GM13976 (cell line): Measurements from ENCODE around the gene WNK1.

Experiments used
- DNase-seq: peaks from one replicate; pipeline ENCODE4 v3.0.0; 2012; ENCODE audit warnings: low spot score
- CTCF ChIP-seq: IDR thresholded peaks from 2 replicates; pipeline ENCODE4 v1.5.1; 2012; ENCODE audit warnings: borderline replicate concordance, mild to moderate bottlenecking; ENCODE audit not compliant: insufficient read depth; ENCODE audit errors: extremely low read depth, missing control alignments, control extremely low read depth
- in situ Hi-C: fragments of 300-500 bp; cut with MboI; formaldehyde crosslinking; loops from one replicate; pipeline ENCODE4 v1.12.0; 2022; ENCODE audit warnings: low sequenced_read_pairs, mixed read lengths, inconsistent platforms; ENCODE audit not compliant: unreplicated experiment

Gene WNK1

GRCh38 chr12:949453-950191, 197.2 kb downstream of the WNK1 start, which contains the start of gene RAD52:
RAD52 (minus strand) TSS chr12:949694; CDS start chr12:933058, 16,636 bp downstream.
- DNase-seq, result peak; percentile 92
- in situ Hi-C loops, result loop anchor here (10.0 kb wide), 3 partner anchors 135 to 375 kb away; no protein-coding TSS in a partner anchor
- TF ChIP-seq CTCF, result peak; percentile 97

DNA sequence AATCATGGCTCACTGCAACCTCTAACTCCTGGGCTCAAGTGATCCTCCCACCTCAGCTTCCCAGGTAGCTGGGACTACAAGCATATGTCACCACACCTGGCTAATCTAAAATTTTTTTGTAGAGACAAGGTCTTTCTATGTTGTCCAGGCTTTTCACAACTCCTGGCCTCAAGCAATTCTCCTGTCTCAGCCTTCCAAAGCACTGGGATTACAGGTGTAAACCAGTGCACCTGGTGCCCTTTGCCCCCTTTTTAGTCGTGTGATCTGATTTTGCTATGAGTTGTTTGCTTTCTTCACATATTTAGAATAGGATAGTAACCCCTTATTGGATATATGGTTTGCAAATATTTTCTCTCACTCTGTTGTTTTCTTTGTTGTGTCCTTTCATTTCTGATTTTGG, 198.8 kb downstream of the WNK1 start:
- no peak for DNase-seq
- in situ Hi-C loops, result loop anchor here (10.0 kb wide), 2 partner anchors 144 to 376 kb away; no protein-coding TSS in a partner anchor
- TF ChIP-seq CTCF, result no peak

DNA sequence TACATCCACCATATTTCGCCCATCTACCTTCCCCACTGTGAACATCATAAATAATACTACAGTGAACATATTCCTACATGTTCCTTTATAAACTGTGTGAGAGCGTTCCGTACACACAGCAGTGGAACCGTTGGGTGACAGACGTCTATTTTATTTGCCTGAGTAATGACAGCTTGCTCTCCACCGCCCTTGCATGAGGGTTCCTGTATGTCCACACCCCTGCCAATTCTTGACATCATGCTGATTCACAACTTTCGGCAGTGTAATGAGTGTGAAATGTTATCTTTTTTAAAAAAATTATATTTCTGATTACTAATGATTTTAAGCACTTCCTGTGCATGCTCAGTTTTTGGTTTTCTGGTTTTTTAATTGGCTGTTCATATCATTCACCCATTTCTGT, 201.4 kb downstream of the WNK1 start:
- DNase-seq, result no peak
- in situ Hi-C loops, result loop anchor here (10.0 kb wide), 2 partner anchors 141 to 379 kb away; no protein-coding TSS in a partner anchor
- no peak for TF ChIP-seq CTCF

GRCh38 chr12:954741-955140, 202.4 kb downstream of the WNK1 start:
- no peak for DNase-seq
- in situ Hi-C loops, result loop anchor here (10.0 kb wide), 2 partner anchors 140 to 380 kb away; no protein-coding TSS in a partner anchor
- TF ChIP-seq CTCF, result no peak

- DNase-seq, result no peak
- in situ Hi-C loops, result loop anchor here (10.0 kb wide), 2 partner anchors 139 to 381 kb away; no protein-coding TSS in a partner anchor
- TF ChIP-seq CTCF, result no peak
These were observed 203.6 kb downstream of the WNK1 start for GRCh38 chr12:955939-956338.

- TF ChIP-seq CTCF, result no peak
- in situ Hi-C loops, result loop anchor here (10.0 kb wide), 2 partner anchors 136 to 384 kb away; no protein-coding TSS in a partner anchor
- DNase-seq, result peak; percentile 70
These were observed 206.3 kb downstream of the WNK1 start for GRCh38 chr12:958588-959123.
